Kidney (tissue), 14 donors: ENCODE results near the gene PCIF1. TPM values are rescaled to one million over a fixed set of nuclear protein-coding genes. Genes with fewer than 3 reads are reported as not detected.

Experiments
- DNase-seq, 5 donors: peaks; one replicate each; pipeline ENCODE4 v3.0.0-alpha.2; 2013 to 2020
- FAIRE-seq: peaks from 2 replicates; lab custom pipeline; 2012; peaks lifted over from hg19 to GRCh38; lab: Jason Lieb, UNC
- H3K27ac ChIP-seq, 2 donors: one replicate each; pipeline ENCODE4 v1.7.0; 2013; ENCODE audit warnings: low read depth in 2 of 2, low read length in 2 of 2, inconsistent platforms in 1 of 2
- H3K27me3 ChIP-seq: one replicate; pipeline ENCODE4 v1.7.1; 2013; ENCODE audit warnings: low read length, inconsistent platforms; ENCODE audit not compliant: control insufficient read depth, insufficient read depth
- H3K36me3 ChIP-seq, 3 donors: one replicate each; pipeline versions ENCODE4 v1.7.0 to v1.7.1; 2013; ENCODE audit warnings: low read length in 3 of 3, control low read depth in 1 of 3, inconsistent platforms in 1 of 3; ENCODE audit not compliant: insufficient read depth in 3 of 3, control insufficient read depth in 2 of 3
- H3K4me1 ChIP-seq, 3 donors: one replicate each; pipeline versions ENCODE4 v1.7.0 to v1.7.1; 2013; ENCODE audit warnings: low read length in 3 of 3, inconsistent platforms in 1 of 3, low read depth in 1 of 3; ENCODE audit not compliant: control insufficient read depth in 2 of 3, insufficient read depth in 2 of 3
- H3K4me3 ChIP-seq, 3 donors: one replicate each; pipeline versions ENCODE4 v1.7.0 to v1.8.1; 2013; ENCODE audit warnings: low read length in 3 of 3, control low read depth in 1 of 3, inconsistent platforms in 1 of 3
- H3K9ac ChIP-seq, 3 donors: one replicate each; pipeline versions ENCODE4 v1.7.0 to v1.7.1; 2013; ENCODE audit warnings: low read length in 3 of 3, control low read depth in 1 of 3, inconsistent platforms in 1 of 3
- H3K9me3 ChIP-seq, 3 donors: one replicate each; pipeline versions ENCODE4 v1.7.0 to v1.7.1; 2013; ENCODE audit warnings: low read length in 3 of 3, control low read depth in 1 of 3, inconsistent platforms in 1 of 3; ENCODE audit not compliant: control insufficient read depth in 2 of 3, insufficient read depth in 1 of 3
- intact Hi-C: fragments of 100-400 bp; cut with DNase I; formaldehyde crosslinking; loops from one replicate; pipeline ENCODE4 v1.11.1; 2022
- polyA plus RNA-seq: library from polyadenylated mRNA; stranded (reverse); fragments of 350-450 nt; fragmentation: Illumina TruSeq; extraction: RNeasy Lipid Tissue Mini Kit (QIAGEN cat#74804); gene quantifications from one replicate; pipeline ENCODE4 v1.2.3, GENCODE V29; 2014; ENCODE audit warnings: low read depth, low replicate concordance; ENCODE audit not compliant: insufficient read depth
- total RNA-seq: library from RNA; stranded (reverse); fragmentation: NEBNext Ultra II Directional; extraction: Animal tissue kit (Norgen Biotek cat#: 25700); gene quantifications from one replicate; pipeline ENCODE4 v1.2.1, GENCODE V29; 2021
- TF ChIP-seq, protein P1 (sequence below): IDR thresholded peaks from 3 replicates; pipeline ENCODE4 v1.5.1; 2012; ENCODE audit warnings: mild to moderate bottlenecking, moderate library complexity, borderline replicate concordance; ENCODE audit not compliant: insufficient read depth; ENCODE audit errors: extremely low read depth
- donor health status: control.
- donor health status: control.
- donor health status: control.
- donor health status: control.
- donor health status: control.
- donor health status: DM: yes; HTN: yes; CAD: no.
- donor health status: Normal renal cell carcinoma (clear cell type).

Gene PCIF1
- total and polyA plus RNA-seq, 2 donors from 2014 or later: 27.4 to 43.1 TPM

DNA sequence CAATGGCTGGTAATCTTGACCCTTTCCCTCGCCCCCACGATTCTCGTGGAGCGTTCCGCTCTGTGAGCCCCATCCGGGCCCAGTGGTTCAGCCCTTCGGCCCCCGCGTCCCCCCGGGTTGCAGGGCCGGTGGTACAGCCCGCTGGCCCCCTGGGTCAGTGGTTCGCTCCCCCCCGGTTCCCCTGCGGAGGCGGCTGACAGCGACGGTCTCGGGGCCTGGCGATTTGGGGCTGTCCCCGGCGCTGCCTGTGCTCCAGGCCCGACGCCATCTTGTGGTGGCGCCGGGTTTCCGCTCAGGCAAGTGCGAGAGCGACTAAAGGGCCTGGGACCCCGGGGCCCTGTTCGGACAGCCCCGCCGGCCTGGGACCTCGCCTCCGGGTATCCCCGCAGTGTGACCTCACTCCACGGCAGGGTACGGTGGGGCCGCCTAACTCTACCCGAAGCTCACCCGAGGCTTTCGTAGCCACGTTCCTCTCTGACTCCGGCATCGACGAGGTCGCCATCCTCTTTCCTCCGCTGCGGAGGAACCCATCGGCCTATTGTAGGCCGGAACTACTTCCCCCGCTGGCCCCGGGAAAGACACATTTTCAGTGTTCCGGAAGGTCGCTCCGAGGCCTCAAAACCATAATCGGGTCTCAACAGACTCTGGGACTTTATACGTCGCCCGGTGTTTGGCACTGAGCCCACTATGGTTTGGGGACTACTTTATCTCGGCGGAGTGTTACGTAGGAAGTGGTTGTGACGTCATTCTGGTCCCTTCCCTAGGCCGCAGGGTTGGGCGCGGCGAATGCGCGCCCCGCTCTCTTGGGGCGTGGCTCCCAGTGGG is 37.4 kb downstream of the PCIF1 start, which contains the start of gene ZNF335:
ZNF335 (minus strand) TSS at position 529 of the 825 bp plus-strand sequence. CDS start 793 bp downstream, outside the sequence.
- no peaks in the 10 kb centered on the region for H3K27me3 ChIP-seq
- intact Hi-C loops: no loop called here
- FAIRE-seq: no peak

DNA sequence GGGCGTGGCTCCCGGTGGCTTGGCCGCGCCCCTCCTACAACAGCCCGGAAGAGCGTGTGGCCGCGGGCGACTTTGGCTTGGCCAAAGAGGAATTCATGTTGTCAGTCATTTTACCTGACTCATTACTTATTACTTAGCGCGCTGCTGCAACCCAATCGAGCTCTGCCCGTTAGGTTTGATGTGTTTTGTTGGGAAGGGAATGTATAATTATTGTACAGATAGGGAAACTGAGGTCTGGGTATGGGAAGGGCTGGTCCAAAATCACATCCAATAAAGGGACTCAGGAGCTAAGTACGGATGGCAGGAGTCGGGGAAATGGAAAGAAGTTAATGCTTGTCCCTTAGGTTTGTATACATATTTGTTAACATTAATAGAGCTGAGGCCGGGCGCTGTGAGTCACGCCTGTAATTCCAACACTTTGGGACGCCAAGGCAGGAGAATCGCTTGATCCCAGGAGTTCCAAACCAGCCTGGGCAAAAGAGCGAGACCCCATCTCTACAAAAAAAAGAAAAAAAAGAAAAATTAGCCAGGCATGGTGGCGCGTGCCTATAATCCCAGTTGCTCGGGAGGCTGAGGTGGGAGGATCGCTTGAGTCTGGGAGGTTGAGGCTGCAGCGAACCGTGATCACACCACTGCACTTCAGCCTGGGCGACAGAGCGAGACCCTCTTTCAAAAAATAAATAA is 38.2 kb downstream of the PCIF1 start:
- TF ChIP-seq, protein P1, sequence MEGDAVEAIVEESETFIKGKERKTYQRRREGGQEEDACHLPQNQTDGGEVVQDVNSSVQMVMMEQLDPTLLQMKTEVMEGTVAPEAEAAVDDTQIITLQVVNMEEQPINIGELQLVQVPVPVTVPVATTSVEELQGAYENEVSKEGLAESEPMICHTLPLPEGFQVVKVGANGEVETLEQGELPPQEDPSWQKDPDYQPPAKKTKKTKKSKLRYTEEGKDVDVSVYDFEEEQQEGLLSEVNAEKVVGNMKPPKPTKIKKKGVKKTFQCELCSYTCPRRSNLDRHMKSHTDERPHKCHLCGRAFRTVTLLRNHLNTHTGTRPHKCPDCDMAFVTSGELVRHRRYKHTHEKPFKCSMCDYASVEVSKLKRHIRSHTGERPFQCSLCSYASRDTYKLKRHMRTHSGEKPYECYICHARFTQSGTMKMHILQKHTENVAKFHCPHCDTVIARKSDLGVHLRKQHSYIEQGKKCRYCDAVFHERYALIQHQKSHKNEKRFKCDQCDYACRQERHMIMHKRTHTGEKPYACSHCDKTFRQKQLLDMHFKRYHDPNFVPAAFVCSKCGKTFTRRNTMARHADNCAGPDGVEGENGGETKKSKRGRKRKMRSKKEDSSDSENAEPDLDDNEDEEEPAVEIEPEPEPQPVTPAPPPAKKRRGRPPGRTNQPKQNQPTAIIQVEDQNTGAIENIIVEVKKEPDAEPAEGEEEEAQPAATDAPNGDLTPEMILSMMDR: no peak
- no peaks in the 10 kb centered on the region for H3K9me3 ChIP-seq
- intact Hi-C loops: no loop called here
- no peak for FAIRE-seq
- no peaks in the 10 kb centered on the region for H3K27me3 ChIP-seq
- H3K4me3 ChIP-seq: peak overlapping the region; percentile 76 to 98 (median 93)
- peak in 2 of 5 donors; percentile 56 to 64 for DNase-seq
- peak overlapping the region in 1 of 3 donors; percentile 54 for H3K9ac ChIP-seq
- H3K27ac ChIP-seq: peak overlapping the region; percentile 100
- H3K4me1 ChIP-seq: peaks cover 0 to 14% (median 7%) of the 10 kb centered on the region in 3 donors
- H3K36me3 ChIP-seq: peaks cover 0 to 19% (median 9%) of the 10 kb centered on the region in 3 donors

More for the DNA sequence above, 37.4 kb downstream of the PCIF1 start, which contains the start of gene ZNF335:
- H3K9me3 ChIP-seq: no peaks in the 10 kb centered on the region
- H3K9ac ChIP-seq: peak within 1 kb of the TSS; percentile 91 to 100 (median 99)
- H3K27ac ChIP-seq: peak within 1 kb of the TSS; percentile 100
- TF ChIP-seq, protein P1: peak; percentile 21
- peak within 1 kb of the TSS; percentile 96 to 98 (median 98) for H3K4me3 ChIP-seq
- peak; percentile 97 to 99 (median 98) for DNase-seq
- peaks cover 3 to 27% (median 17%) of the 10 kb centered on the region in 3 donors for H3K36me3 ChIP-seq
- peaks cover 0 to 14% (median 7%) of the 10 kb centered on the region in 3 donors for H3K4me1 ChIP-seq

DNA sequence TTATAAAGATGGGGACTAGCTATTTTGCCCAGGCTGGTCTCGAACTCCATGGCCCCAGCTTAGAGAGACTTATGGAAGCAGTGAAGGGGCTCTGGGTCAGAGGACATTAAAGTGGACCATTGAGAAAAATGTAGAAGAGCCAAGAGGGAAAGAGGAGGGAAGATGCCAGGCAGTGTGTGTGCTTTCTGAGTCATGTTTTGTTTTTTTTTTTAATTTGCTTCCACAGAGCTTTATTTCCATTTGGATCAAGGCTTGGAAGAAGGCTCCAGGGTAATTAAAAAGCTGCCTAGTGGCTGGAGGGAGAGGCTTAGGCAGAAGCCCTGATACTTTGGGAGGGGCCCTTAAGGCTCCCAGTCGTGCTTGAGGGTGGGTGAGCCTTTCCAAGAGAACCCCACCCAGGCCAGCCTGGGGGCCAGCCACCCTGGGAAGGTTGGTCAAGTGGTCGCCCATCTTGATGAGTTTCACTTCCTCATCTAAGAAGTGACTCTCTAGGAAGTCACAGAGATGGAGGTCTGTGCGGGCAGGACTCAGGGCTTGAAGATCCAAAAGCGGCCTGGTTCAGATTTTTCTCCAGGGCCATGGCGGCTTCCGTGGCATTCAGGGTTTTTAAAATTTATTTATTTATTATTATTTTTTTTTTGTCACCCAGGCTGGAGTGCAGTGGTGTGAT is 40.5 kb downstream of the PCIF1 start:
- intact Hi-C loops: no loop called here

More for the DNA sequence above, 40.5 kb downstream of the PCIF1 start:
- Histone ChIP-seq H3K4me1 (peaks cover 0 to 12% (median 5%) of the 10 kb centered on the region in 3 donors), H3K27me3 (no peaks in the 10 kb centered on the region), H3K4me3 (no peak overlapping the region), H3K9ac (no peak overlapping the region), H3K27ac (no peak overlapping the region), H3K9me3 (no peaks in the 10 kb centered on the region), H3K36me3 (peaks cover 0 to 2% (median 0%) of the 10 kb centered on the region in 3 donors)
- DNase-seq: peak in 1 of 5 donors; percentile 54
- TF ChIP-seq, protein P1: no peak
- FAIRE-seq: no peak
